OCI-LY7 (cell line): ENCODE data around the gene SLX4IP. TPM values are rescaled to one million over a fixed set of nuclear protein-coding genes. Genes with fewer than 3 reads are reported as not detected.

Source experiments
- BruUV-seq: library from RNA; stranded (reverse); fragments of 400-500 nt; replicated peaks from 2 replicates; lab custom pipeline; 2021; lab: Mats Ljungman, UMichigan
- CTCF ChIA-PET: fragments of 300-600 bp; sonication (Branson Sonifier 250); formaldehyde crosslinking; loops from one replicate; lab custom pipeline; 2022; ENCODE audit warnings: antibody characterized with exemption; ENCODE audit not compliant: unreplicated experiment; lab: Charles Lee
- POLR2A ChIA-PET: fragments of 300-600 bp; sonication (Branson Sonifier 250); formaldehyde crosslinking; loops from one replicate; lab custom pipeline; 2022; ENCODE audit warnings: antibody characterized with exemption; lab: Charles Lee
- DNase-seq: peaks from one replicate; pipeline ENCODE4 v3.0.0-alpha.2; 2015; ENCODE audit warnings: low spot score
- H2AFZ ChIP-seq: fragments of 200-600 bp; sonication (generic), shearing (Covaris generic); 2 replicates; pipeline ENCODE4 v1.6.1; 2014; ENCODE audit warnings: mild to moderate bottlenecking, antibody characterized with exemption, low read length, moderate library complexity
- H3K27ac ChIP-seq: fragments of 200-600 bp; sonication (generic); 2 replicates; pipeline ENCODE4 v1.5.1; 2014; ENCODE audit warnings: mixed run types, low read depth, mild to moderate bottlenecking, moderate library complexity, low read length, inconsistent platforms; ENCODE audit not compliant: poor library complexity, severe bottlenecking
- H3K36me3 ChIP-seq: fragments of 200-600 bp; sonication (generic); 2 replicates; pipeline ENCODE4 v1.6.1; 2014; ENCODE audit warnings: mild to moderate bottlenecking, antibody characterized with exemption, low read length, moderate library complexity, mixed read lengths; ENCODE audit not compliant: insufficient read depth
- H3K4me1 ChIP-seq: fragments of 200-600 bp; sonication (generic); 2 replicates; pipeline ENCODE4 v1.5.1; 2014; ENCODE audit warnings: mild to moderate bottlenecking, low read length; ENCODE audit not compliant: insufficient read depth, poor library complexity, severe bottlenecking
- H3K4me2 ChIP-seq: fragments of 200-600 bp; sonication (generic); 2 replicates; pipeline ENCODE4 v1.6.1; 2014; ENCODE audit warnings: mild to moderate bottlenecking, low read length
- H3K4me3 ChIP-seq: fragments of 200-600 bp; sonication (generic); 2 replicates; pipeline ENCODE4 v1.5.1; 2014; ENCODE audit warnings: mild to moderate bottlenecking, low read depth, low read length; ENCODE audit not compliant: poor library complexity, severe bottlenecking
- H3K79me2 ChIP-seq: fragments of 200-600 bp; sonication (generic); 2 replicates; pipeline ENCODE4 v1.6.1; 2016; ENCODE audit warnings: low read depth, mild to moderate bottlenecking, low read length, moderate library complexity, mixed read lengths; ENCODE audit not compliant: insufficient read depth
- H3K9me2 ChIP-seq: fragments of 200-600 bp; sonication (generic); 2 replicates; pipeline ENCODE4 v1.6.1; 2016; ENCODE audit warnings: mild to moderate bottlenecking, low read length, mixed read lengths; ENCODE audit not compliant: insufficient read depth
- H3K9me3 ChIP-seq: fragments of 200-600 bp; sonication (generic); 2 replicates; pipeline ENCODE4 v1.6.1; 2014; ENCODE audit warnings: mild to moderate bottlenecking, mixed run types, low read length, mixed read lengths
- H4K20me1 ChIP-seq: fragments of 200-600 bp; sonication (generic); 2 replicates; pipeline ENCODE4 v1.6.1; 2014; ENCODE audit warnings: mild to moderate bottlenecking, antibody characterized with exemption, low read length, moderate library complexity, mixed read lengths; ENCODE audit not compliant: insufficient read depth
- CTCF ChIP-seq: fragments of 200-600 bp; sonication (generic); conservative IDR thresholded peaks from 2 replicates; pipeline ENCODE4 v1.5.1; 2014; ENCODE audit warnings: mild to moderate bottlenecking, antibody characterized with exemption, low read length, moderate library complexity, mixed read lengths
- EZH2phosphoT487 ChIP-seq: fragments of 200-600 bp; sonication (generic); IDR thresholded peaks from 2 replicates; pipeline ENCODE4 v1.6.1; 2018; ENCODE audit warnings: low read depth, borderline replicate concordance, mild to moderate bottlenecking, mixed run types, antibody characterized with exemption, low read length, moderate library complexity, mixed read lengths
- intact Hi-C: fragments of 100-400 bp; cut with micrococcal nuclease; formaldehyde crosslinking; loops from one replicate; pipeline ENCODE4 v1.10.0; 2022; ENCODE audit not compliant: unreplicated experiment
- total RNA-seq, 2 experiments: library from RNA; depleted of rRNA in 1 of 2; stranded (reverse); fragments of >200 nt in 1 of 2; shearing (Covaris generic) in 1 of 2; gene quantifications; 2 replicates each; pipeline ENCODE4 v1.2.3, GENCODE V29; 2014 to 2022

SLX4IP gene
- total RNA-seq, 2 experiments from 2014 or later, result 4.1 to 9.2 TPM

- intact Hi-C loops, result no loop called here
- Histone ChIP-seq H3K36me3 (no peaks in the 10 kb centered on the region), H3K4me1 (peaks cover 10% of the 10 kb centered on the region), H4K20me1 (no peaks in the 10 kb centered on the region), H3K27ac (no peak overlapping the region), H2AFZ (no peak overlapping the region), H3K79me2 (no peaks in the 10 kb centered on the region), H3K9me2 (no peaks in the 10 kb centered on the region), H3K4me3 (no peak overlapping the region), H3K9me3 (no peaks in the 10 kb centered on the region), H3K4me2 (no peak overlapping the region)
- CTCF ChIA-PET, result no interaction called here
- DNase-seq, result no peak
- BruUV-seq, result no TSS peak
- POLR2A ChIA-PET, result no interaction called here
- TF ChIP-seq EZH2phosphoT487 (no peak), CTCF (no peak)
Observed at GRCh38 chr20:10665791-10666190, 230.7 kb downstream of the SLX4IP start.

- Histone ChIP-seq H3K27ac (no peak overlapping the region), H3K4me3 (no peak overlapping the region), H3K4me1 (peaks cover 17% of the 10 kb centered on the region), H3K36me3 (no peaks in the 10 kb centered on the region), H3K9me2 (no peaks in the 10 kb centered on the region), H3K79me2 (no peaks in the 10 kb centered on the region), H3K9me3 (no peaks in the 10 kb centered on the region), H4K20me1 (no peaks in the 10 kb centered on the region), H2AFZ (no peak overlapping the region), H3K4me2 (no peak overlapping the region)
- BruUV-seq, result no TSS peak
- TF ChIP-seq EZH2phosphoT487 (no peak), CTCF (no peak)
- CTCF ChIA-PET, result no interaction called here
- DNase-seq, result no peak
- intact Hi-C loops, result no loop called here
- POLR2A ChIA-PET, result no interaction called here
Observed at GRCh38 chr20:10666221-10667076, 231.3 kb downstream of the SLX4IP start.

- Histone ChIP-seq H3K79me2 (no peaks in the 10 kb centered on the region), H2AFZ (no peak overlapping the region)
Observed at GRCh38 chr20:10667077-10667401, 231.9 kb downstream of the SLX4IP start.

More at GRCh38 chr20:10667077-10667401, 231.9 kb downstream of the SLX4IP start:
- H3K4me2 ChIP-seq, result no peak overlapping the region
- H3K9me2 ChIP-seq, result no peaks in the 10 kb centered on the region
- TF ChIP-seq EZH2phosphoT487, result no peak
- no peak for TF ChIP-seq CTCF
- no TSS peak for BruUV-seq
- H3K4me1 ChIP-seq, result peaks cover 20% of the 10 kb centered on the region
- CTCF ChIA-PET, result no interaction called here
- intact Hi-C loops, result no loop called here
- no peak overlapping the region for H3K27ac ChIP-seq
- no peak for DNase-seq
- H3K4me3 ChIP-seq, result no peak overlapping the region
- no peaks in the 10 kb centered on the region for H4K20me1 ChIP-seq
- H3K9me3 ChIP-seq, result no peaks in the 10 kb centered on the region
- POLR2A ChIA-PET, result no interaction called here
- H3K36me3 ChIP-seq, result no peaks in the 10 kb centered on the region
